Activated naive CD4-positive, alpha-beta T cell treated with anti-CD3 and anti-CD28 coated beads, Interleukin-2, amount 50 U/mL, for 16 hours (primary cell): ENCODE data around the gene STRN3.

Experiments
- DNase-seq: peaks from one replicate; pipeline ENCODE4 v3.0.0-alpha.2; 2020

Gene STRN3

DNA sequence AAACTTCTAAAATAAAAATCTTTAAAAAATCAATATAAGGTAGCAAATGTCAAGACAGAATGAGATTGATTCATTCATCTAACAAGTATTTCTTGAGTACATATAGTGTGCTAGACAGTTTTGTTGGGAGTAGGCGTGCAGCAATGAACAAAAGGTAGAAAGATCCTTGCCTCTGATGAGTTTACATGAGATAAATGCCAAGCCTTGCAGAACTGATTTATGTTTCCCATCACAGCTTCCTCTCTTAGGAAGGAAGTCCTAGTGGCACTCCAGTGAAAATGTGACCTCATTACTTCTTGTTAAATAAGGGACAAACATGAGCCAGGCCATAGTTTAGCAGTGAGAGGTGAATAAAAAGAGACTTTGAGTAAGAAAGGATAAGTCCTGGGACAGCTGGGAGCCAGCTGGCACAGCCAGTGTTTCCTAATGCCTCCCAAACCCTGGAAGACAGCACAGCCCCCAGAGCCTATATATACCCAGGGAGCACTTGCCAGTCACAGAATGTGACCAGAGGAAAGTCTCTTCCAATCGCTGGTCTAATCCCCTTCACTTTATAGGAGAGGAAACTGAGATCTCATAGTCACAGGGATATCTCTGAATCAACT is 156.5 kb downstream of the STRN3 start:
- DNase-seq = no peak

DNA sequence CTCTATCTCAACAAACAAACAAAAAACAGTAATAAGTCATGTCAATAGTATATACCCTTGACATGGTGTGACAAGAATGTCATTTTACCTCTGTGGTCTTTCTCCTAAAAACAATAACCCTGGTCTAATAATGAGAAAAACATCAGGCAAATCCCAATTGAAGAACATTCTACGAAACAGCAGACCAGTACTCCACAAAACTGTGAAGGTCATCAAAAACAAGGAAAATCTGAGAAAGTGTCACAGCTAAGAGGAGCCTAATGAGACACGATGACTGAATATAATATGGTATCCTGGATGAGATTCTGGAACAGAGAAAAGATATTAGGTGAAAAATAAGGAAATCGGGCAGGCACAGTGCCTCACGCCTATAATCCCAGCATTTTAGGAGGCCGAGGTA is 157.4 kb downstream of the STRN3 start:
- DNase-seq = no peak

DNA sequence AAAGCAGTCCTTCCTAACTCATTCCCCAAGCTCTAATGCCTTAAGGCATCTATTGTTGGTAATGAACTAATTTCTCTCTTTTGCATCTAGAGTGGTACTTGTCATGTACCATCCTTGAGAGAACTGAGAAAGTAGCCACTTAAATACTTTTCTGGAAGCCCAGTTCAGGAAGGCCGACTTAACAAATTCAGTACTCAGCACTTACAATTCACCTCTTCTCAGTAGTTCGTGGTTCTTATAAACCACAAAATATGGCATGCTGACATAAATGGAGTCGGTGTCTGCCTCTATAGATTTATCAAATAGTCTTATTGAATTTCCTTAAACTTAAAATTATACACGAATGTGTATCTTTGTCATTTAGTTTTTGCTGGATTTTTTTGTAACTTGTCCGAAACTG is 161.2 kb downstream of the STRN3 start:
- no peak for DNase-seq

DNA sequence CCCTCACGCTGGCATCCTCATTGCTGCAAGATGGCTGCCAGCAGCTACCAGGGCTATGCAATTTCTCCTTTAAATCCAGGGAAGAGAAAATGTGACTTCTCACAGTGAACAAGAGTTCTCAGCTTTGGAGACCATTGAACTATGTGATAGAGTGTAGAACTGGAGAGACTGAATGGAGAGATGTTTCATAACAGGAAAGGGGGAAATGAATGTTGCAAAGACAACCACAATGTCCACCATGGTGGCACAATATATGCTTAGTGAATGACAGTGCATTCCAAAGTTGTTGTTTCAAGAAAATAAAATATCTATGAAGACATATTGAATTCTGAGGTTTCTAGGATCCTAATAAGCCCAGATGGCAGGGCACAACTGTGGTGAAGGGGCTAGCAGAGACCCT is 165.0 kb downstream of the STRN3 start:
- DNase-seq = no peak

DNA sequence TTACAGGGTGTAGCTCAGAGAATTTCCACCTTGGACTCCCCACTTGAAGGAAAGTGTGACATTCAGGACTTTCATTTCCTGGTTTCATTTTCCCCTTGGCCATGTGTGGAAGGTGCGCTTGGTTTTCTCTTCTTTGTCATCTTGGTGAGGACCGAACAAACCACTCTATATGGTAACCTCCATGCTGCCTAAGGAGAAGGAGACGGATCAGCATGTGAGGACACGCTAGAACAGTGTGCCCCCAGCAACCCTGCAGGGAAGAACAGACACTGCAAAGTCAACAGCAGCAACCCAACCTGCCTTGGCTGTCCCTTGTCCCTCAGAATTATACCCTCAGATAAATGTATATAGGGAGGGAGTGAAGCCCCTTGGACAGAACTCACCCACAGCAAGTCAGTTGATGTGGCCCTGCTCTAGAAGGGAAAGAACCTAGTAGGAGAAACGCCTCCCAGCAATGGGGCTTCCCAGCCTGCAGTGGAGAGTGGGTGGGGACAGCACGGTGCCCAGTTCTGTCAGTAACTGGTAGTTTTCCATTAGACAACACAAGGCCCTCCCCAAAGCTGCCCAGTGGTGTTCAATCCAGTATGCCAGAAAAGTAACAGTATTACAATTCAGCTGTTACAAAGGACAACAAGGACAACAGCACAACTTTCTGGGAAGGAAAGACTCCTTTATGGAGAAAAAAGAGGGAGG is 170.7 kb downstream of the STRN3 start:
- no peak for DNase-seq

DNA sequence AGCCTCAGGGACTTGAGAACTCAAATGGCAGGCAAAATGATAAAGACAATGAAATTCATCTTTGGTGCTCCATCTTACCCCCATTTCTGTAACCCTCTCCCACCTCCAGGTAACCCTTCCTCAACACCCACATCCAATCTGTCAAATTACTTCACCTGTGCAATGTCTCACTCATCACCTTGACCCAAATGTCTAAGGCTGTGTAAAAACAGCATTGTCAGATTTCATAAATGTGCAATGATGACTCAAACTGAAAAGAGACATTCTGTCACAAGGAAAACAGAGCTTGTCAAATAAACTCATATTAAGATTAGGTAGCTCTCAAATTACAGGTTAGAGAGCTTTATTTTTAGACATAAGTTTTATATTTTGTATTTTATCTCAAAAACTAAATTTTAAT is 171.7 kb downstream of the STRN3 start:
- DNase-seq = no peak

DNA sequence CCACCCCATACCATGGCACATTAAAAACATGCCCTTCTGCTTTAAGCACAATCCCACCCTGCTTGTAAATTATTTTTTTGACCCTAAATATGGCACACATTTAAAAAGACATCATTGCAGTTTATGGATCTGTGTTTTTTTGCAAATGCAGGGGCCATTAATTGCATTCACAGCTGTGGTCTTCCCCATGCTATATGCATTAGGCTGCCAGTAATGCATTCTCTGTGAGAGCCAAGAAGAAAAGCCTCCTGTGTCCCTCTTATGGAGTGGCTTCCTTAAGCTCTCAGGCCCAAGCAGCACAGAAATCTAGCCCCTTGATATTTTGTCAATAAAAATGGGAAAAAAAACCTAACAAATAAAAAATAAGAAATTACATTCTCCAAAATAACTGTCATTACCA is 172.2 kb downstream of the STRN3 start:
- no peak for DNase-seq

DNA sequence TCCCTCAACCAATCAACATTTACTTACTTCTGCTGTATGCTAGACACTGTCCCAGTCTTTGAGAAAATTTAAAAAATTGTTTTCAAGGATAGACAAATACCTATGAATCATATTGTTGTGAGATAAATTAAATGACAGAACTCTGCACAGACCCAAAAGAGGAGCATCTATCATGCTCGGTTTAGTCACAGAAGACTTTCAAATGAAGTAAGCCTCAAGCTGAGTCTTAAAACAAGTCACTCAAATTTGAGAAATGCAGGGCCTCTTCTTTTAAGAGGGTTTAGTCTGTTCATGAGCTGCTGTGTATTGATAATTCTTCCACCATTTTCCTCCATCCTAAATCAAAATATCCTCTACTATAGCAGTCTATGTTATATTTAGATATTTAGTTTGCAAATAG is 176.2 kb downstream of the STRN3 start:
- no peak for DNase-seq

DNA sequence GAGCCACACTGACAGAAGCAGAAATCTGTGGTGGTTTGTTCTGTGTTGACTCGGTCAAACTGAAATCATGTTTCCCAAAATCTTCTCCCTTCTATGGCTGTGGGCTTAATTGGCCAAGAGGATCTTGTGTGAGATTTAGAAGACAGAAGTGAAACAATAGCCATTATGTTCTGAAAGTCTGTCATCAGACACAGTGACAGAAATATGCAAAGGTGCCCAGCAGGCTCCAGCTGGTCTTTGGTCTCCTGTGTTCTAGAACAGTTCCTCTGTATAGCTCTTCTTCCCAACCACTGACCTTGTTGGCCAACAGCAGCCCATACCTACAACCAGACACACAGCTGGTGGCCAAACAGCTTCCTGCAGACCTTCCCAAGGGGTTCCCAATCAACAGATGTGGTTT is 176.8 kb downstream of the STRN3 start:
- no peak for DNase-seq

DNA sequence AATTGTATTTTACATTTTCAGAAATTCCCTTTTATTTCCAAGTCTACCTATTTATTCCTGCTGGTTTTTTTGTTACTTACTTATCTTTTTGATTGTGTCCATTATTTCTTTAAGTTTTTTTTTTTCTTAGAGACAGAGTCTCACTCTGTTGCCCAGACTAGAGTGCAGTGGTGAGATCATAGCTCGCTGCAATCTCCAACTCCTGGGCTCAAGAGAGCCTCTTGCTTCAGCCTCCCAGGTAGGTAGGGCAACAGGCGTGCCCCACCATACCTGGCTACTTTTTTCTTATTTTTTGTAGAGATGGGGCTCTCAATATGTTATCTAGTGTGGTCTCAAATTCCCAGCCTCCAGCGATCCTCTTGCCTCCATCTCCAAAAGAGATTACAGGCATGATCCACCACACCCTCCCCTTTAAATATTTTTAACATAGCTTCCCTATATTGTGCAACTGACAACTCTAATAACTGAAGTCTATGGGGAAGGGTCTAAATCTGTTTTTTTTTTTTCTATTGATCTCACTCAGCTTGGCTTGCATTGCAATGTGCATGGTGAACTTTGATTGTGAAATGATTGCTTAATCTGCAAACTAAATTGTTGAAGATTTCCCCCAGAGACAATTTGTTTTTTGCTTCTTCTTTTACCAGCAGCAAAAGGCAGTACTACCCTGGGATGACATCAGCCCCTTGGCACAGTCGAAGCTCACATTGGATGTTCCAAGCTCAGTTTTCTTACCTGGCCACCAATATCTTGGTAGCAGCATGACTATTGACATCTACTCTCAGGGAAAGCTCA is 177.5 kb downstream of the STRN3 start:
- DNase-seq = no peak
